ENCODE results near the gene SH3PXD2A.

Gene SH3PXD2A

DNA sequence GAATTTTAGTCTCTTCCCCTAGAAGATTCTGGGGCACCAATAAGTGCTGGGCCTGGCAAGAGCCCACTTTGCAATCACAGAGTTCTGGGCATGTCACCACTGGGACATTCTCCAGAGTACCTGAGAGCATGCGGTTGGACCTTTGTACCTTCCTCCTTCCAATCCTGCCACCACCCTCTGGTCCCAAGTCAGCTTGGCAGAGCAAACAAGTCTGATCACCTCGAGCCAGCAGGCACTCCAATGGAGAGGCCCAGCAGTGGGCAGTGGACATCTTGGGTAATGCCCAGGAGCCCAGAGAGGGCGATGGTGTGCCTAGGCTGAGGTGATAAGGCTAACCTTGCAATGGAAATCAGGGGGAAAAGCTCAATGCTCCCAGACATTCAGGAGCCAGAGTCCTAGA, 43.4 kb downstream of the SH3PXD2A start:
- DNase-seq (ENCODE audit: low read depth in 2 of 2) = no peak

DNA sequence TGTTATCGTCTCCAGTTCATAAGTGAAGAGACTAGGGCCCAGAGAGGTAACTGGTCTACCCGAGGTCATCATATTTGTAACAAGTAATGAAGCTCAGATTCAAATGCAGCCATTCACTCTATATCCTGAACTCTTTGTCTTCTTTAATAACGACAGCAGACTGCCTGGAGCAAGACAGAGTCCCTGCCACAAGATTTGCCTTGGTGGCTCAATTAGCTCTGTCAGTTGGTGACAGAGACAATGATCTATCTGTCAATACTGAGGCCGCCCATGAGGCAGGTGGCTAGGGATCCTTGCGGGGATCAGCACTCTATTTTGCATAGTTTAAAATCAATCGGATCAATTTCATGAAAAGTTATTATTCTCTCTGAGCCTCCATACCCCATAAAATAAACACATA, 43.9 kb downstream of the SH3PXD2A start:
- no peak for DNase-seq (ENCODE audit: low read depth in 2 of 2)

DNA sequence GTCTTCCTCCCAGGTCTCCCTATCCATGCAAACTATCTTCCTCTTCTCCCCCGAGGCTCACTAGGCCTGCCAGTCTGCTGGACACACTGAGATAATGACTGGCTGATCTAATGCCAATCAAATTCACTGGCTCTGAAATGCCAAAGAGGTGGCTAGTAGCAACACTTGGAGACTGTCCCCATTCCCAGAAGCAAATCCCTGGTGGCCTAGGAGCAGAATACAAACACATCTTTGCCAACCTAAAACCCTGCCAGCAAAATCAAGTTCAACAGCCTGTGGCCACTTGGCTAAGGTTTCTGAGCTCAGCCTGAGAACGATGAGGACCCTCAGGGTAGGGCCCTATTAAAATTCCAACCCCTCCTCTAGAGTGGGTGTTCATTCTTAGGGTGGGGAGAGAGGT, 46.6 kb downstream of the SH3PXD2A start:
- DNase-seq (ENCODE audit: low read depth in 2 of 2) = no peak

DNA sequence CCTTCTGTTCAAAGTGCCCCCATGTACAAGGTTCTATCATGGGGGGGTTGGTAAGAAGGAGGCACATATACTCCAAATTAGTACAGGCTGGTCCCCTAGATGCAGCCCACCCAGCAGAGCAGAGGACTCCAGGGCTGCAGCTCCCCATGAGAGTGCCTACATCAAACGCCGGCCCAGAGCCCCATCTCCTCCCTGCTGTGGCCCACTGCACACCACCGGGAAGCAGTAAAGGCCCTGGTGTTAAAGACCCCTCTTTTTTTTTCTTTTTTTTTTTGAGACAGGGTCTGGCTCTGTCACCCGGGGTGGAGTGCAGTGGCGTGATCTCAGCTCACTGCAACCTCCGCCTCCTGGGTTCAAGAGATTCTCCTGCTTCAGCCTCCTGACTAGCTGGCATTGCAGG, 47.4 kb downstream of the SH3PXD2A start:
- DNase-seq (ENCODE audit: low read depth in 2 of 2) = no peak

DNA sequence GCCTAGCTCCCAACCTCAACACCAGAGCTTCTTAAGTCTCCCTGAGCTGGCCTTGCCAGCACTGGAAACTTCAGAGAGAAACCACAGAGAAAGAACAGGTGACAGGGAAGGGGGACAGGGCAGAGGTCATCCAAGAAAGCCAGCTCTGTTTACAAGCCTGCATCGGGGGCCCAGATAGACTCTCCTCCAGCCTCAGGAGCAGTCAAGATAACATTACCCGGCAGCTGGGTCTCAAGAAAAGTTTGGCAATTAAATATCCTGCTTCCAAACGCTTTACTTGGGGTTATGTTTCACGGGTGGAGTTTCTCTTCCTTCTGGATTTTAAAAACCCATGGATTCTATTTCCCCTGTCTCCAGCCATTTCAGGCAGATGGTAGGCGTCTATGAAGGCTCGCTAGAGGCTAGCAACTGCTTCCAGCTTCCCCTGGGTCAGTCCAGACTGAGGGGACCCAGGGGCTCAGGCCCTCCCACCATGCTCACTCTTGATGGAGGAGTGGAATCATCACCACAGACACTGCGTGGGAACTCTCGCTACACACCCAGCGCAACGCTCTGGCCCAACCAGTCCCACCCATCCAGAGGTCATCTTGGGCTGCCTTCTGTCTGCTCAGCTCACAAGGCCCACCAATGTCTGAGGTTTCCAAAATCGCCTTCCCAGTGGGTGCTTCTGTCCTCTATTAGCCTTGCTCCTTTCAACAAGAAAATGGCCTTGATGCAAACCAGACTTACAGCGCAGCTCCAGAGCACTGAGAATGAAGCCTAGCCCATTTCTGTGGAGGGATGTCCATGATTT, 48.8 kb downstream of the SH3PXD2A start:
- no peak for DNase-seq (ENCODE audit: low read depth in 2 of 2)

DNA sequence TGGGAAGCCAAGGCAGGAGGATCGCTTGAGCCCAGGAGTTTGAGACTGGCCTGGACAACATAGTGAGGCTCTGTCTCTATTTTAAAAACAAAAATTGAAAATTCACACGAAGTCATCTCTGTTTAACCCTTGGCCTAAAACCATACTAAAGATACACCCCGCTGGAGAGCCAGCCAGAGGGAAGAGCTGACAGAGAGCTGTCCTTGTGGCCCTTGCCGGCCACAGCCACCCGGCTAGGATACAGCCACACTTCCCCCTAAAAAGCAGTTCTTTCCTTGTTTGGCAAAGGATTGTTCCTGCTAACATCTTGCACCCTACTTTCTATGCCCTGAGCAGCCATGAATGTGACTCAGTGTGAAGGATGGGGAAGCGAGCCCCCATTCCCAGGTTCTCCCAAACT, 49.6 kb downstream of the SH3PXD2A start:
- DNase-seq (ENCODE audit: low read depth in 2 of 2) = no peak

DNA sequence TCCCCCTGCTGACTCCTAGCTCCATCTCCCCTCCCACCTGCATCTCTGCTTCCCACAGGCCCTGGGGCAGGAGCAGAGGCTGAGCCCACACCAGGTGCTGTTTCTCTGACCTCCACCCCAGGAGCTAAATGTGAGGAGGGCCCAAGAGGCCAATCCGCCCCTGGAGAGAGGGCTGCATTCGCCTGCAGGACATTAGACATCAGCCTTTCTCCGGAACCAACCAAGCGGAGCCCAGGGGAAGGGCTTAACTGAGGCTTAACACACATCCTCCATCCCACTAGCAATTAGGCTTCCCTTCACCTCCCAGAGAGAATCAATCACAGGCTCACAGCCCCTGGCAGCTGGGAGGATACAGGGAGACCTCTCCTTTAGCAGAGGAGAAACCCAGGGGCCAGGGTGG, 50.5 kb downstream of the SH3PXD2A start:
- no peak for DNase-seq (ENCODE audit: low read depth in 2 of 2)

DNA sequence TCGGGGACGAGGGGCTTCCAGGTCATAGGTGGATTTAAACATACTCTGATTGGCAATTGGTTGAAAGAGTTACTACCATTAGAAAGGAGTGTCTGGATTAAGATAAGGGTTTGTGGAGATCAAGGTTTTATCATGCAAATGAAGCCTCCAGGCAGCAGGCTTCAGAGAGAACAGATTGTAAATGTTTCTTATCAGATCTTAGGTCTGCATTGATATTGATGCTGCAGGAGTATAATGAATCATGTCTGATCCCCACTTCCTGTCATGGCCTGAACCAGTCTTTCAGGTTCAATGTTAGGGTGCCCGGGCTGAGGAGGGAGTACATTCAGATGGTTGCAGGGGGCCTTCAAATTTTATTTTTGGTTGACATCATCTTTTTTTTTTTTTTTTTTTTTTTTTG, 51.4 kb downstream of the SH3PXD2A start:
- no peak for DNase-seq (ENCODE audit: low read depth in 2 of 2)

DNA sequence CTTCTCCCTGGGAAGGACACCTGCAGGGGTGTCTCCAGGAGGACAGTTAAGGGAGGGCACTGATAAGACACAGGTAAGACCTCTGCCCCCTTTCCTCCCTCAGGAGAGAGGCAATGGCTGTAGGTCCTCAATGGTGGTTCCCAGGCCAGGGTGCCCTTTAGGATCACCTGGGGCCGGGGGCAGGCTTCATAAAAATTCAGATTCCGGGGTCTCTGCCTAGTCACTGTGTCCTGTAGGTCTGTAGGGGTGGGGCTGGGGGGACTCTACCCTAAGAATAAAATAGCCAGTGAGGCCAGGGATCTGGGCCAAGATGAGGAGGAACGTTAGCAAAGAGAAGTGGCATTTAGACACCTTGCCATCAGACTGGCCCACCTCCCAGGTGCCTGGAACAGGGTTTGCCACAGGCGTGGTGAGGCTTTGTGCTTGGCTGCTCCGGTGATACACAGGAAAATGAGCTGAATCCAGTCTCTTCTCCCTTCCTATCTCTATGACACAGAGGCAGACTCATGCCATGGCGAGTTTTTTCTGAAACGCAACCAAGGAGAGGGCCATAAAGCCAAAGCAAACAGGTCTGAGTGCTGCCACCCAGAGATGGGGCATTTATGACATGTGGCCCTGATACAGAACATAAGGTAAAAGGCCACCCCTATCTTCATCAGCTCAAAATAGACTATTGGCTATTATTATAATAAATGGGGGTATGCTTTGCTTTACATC, 52.6 kb downstream of the SH3PXD2A start:
- no peak for DNase-seq (ENCODE audit: low read depth in 2 of 2)

DNA sequence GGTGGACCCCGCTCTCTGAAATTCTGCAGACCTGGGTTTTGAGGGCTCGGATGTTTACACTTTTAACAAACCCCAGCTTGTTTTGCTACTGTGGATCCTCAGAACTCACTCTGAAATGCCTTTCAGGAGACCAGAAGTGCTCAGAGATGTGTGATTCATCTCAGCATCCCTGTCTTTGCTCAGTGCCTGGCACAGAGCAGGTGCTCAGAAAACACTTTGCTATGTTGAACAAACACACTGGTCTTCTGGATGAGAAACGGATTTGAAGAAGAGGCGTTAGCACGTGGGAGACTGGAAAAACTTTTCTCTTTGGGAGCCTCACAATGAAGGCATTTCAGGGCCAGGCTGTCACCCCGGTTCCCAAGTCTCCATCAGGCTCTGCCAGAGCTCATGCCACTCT, 53.3 kb downstream of the SH3PXD2A start:
- no peak for DNase-seq (ENCODE audit: low read depth in 2 of 2)

DNA sequence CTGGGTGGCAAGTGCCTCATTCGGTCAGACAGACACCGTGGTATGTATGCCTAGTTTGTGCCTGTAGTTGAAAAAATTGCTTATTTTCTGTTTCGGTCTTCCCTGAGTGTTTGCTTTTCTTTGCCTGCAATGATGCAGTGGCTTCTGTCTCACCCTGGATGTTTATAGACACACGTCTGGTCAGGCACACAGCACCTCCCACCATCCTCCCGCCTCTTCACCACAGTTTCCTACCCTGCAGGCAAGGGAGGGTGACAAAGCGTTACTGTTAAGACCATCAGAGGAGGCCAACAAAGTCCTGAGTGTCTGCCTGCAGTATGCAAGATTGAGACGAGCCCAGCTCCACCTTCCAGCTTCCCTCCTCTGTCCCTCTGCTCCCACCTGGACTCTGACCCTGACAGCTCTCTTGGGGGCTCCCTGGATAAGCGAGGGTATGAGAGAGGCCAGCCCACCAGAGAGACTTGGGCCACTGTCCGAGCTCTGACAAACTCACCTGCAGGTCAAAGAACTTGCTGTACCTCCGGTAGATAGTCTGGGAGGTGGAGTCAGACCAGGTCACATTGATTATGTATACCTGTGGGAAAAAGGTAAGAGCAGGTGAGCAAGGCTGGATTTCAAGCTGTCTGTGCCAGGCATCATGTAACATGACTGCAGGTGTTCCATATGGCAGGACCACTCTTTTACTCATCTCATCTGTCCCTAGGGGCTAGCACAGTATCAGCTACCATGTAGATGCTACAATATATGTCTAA, 54.4 kb downstream of the SH3PXD2A start:
- peak; percentile 13 to 26 for DNase-seq (ENCODE audit: low read depth in 2 of 2)

DNA sequence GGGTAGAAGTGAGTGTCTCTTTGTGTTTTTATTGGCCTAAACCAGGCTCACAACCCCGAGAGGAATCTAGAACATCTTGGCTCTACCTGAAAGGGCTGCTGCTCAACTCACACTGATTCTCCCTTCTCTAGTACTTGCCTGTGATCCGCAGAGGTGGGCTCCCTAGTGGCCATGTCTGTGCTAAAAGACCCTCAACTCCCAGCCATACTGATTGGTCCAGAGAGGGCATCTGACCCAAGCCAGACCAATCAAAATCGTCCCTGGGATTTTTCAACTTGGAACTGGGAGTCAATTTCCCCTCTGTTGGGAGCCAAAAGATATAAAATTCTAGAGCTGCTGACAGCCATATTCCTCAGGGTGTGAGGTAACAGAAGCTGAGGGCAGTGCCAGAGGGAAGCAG, 55.3 kb downstream of the SH3PXD2A start:
- no peak for DNase-seq (ENCODE audit: low read depth in 2 of 2)

DNA sequence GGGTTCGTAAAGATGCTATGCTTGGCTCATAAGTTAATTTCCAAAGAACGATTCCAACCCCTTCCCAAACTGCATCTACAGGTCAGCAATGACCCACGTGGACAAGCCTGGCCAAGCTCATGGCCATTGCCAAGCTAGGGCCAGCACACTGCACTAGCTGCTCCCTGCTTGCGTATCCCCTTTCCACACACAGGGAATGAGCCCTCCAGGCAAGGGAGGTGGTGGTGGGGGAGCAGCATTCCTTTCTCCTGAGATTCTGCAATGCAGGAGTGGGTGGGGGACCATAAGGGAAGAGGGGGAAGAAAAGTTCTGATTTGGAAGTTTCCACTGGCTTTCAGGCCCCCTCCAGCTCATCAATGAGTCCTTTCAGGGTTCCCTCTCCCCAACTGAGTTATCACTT, 56.0 kb downstream of the SH3PXD2A start:
- DNase-seq (ENCODE audit: low read depth in 2 of 2) = no peak

DNA sequence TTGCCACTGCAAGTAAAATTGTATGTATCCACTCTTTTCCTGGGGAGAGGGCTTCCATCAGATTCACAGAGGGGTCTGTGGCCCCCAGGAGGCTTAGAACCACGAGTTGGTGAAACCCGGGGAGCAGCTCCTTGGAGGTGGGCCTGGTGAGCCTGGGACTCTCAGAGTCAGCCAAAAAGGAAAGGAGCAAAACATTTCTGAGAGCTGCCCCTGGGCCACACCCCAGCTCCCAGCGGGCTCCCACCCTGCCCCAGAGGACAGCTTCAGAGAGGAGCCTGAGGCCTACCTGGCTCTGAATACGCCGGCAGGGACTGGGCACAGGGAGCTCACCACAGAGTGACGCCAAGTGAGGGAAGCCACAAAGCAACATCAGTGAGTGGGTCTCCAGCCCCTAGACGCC, 56.9 kb downstream of the SH3PXD2A start:
- DNase-seq (ENCODE audit: low read depth in 2 of 2) = no peak

DNA sequence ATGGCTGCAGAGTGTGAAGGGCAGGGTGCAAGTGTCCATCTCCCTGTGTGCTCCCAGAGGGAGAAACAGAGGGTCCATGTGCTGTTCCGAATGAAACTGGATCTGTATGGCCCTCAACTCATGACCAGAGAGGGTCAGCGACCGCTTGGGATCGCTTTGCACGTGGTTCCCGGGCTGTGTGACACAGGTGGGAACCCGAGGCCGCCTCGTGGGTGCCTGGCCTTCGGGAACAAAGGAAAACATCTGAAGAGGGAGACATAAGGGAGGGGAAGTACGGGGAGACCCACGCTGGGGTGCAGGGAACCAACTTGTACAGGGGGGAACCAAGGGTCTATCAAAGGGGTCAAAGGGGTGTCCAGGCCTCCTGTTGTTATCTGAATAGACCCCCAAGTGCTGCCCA, 57.5 kb downstream of the SH3PXD2A start:
- DNase-seq (ENCODE audit: low read depth in 2 of 2) = no peak

DNA sequence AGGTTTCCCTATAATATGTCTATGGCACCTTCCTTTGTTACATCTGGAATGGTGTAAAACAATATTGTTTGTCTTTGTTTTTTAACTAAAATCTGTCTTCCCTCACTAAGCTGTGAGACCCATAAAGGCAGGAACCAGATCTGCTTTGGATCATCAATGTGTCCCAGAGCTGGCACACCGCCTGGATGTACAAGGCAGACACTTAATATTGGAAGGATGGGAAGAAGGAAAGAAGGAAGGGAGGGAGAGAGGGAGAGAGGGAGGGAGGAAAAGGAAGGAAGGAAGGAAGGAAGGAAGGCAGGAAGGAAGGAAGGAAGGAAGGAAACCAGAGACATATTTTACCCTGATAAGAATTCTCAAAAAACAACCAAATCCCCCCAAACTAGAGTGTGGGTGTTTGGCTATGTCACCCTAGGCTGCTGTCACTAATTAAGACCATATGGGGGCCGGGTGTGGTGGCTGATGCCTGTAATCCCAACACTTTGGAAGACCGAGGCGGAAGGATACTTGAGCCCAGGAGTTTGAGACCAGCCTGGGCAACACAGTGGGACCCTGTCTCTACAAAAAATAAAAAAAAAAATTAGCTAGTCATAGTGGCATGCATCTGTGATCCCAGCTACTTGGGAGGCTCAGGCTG, 59.6 kb downstream of the SH3PXD2A start:
- DNase-seq (ENCODE audit: low read depth in 2 of 2) = no peak

DNA sequence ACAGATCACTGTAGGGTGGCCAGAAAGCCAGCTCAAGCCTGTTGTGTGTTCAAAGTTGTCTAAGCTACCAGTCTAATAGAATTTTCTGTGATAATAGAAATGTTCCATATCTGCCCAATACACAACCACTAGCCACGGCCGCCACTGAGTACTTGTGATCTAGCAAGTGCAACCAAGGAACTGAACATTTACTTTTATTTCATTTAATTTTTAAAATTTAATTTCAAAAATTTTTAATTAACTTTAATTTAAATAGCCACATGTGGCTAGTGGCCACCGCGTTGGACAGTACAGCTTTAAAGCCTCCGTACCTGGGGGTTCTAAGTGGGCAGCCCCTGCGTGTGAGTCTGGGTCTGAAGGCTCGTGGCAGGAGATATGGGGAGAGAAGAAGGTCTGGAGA, 60.4 kb downstream of the SH3PXD2A start:
- DNase-seq (ENCODE audit: low read depth in 2 of 2) = no peak

DNA sequence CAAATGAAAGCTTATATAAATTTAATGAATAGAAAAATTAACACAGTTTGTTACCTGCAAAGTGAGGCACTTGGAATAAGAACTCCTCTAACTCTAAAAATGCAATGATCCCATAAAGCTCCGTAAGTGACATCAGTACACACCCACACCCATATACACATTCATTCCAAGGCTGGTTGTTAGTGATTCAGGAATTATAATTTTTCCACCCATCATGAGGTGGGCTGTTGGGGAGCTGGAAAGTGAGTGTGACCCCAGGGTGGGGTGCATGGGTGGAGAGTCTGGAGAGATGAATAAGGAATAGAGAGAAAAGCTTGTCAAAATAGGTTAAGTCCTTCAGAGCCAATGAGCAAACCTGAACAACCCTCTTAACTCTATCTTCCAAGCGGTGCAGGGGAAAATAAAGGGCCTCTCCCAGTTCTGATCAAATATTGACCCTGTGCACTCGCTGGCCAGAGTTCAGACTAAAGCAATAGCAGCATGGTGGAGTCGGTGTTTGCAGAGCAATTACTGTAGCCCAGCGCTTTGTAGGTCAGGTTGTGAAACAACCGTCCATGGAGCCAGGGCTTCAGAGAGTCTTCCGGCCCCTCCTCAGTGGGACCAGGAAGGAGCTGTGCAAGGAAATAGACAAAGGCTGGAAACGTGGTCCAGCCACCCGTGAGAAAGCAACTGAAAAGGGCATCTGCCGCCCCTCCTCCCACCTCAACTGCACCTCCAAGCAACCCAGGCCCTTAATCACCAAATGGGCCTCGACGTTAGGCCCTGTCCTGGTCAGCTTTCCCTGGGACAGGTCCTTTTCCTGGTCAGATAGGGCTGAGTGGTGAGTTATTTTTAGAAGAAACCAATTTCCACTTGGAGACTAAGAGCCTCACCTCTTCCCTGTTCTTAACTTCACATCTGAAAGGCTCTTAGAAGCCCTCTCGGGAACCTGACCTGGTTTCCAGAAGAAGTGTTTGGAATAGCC, 61.2 kb downstream of the SH3PXD2A start:
- DNase-seq (ENCODE audit: low read depth in 2 of 2) = no peak

DNA sequence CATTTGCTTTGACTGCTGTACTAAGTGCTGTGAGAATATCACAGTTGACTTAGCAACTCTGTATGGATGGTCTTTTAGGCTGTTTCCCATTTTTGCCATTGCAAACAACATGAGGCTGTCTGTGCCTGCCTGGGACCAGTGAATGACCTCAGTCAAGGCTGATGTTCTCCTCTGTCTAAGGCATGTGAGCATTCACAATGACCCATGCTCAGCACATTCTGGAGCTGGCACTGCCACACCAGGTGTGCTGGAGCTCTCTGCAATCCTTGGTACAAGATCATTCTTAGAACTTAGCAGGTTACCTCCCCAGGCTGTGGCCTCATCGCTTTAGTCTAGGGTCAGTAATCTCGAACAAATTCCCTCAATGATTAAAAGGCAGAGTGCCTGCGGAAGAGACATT, 61.9 kb downstream of the SH3PXD2A start:
- no peak for DNase-seq (ENCODE audit: low read depth in 2 of 2)

DNA sequence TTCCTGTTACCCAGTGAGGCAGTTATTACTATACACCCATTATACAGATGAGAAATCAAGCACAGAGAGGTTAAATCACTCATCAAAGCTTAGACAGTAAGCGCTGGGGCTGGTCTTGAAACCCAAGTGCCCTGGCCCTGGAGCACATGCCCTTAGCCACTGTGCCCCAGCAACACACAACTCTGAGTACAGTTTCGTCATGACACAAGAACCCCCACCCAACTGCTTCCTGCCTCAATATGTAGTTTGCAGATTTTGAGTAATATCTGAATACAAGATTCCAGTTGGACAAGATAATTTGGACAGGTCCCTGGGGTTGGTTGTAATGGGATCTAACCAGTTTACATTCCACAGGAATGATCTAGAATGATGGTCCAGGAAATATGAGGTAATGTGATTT, 62.8 kb downstream of the SH3PXD2A start:
- no peak for DNase-seq (ENCODE audit: low read depth in 2 of 2)

DNA sequence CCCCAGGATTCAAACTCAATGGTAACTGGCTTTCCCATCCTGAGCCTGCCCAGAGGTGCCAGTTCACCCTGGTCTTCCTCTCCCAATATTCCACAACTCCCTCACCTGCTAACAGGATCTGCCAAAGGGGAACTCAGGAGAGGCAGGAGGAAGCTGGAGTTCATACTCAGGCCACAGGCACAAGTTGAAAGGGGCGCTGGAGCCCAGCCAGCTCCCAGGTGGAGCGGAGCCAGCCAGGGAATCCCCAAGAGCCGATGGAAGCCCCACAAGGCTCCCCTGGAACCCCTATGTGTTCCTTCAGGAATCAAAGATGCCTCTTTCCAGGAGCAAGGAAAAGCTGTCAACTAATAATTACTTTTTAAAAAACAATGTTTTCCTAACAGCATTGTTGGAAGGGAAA, 63.5 kb downstream of the SH3PXD2A start:
- DNase-seq (ENCODE audit: low read depth in 2 of 2) = no peak

Data from stimulated activated CD8-positive, alpha-beta memory T cell treated with anti-CD3 and anti-CD28 coated beads, Interleukin-15, amount 100 ng/mL, for 4 hours (primary cell).